ENCODE data around the gene DDX53. TPM values are rescaled to one million over a fixed set of nuclear protein-coding genes. Genes with fewer than 3 reads are reported as not detected.

The DDX53 gene
- total RNA-seq = not detected in 2 replicates

DNA sequence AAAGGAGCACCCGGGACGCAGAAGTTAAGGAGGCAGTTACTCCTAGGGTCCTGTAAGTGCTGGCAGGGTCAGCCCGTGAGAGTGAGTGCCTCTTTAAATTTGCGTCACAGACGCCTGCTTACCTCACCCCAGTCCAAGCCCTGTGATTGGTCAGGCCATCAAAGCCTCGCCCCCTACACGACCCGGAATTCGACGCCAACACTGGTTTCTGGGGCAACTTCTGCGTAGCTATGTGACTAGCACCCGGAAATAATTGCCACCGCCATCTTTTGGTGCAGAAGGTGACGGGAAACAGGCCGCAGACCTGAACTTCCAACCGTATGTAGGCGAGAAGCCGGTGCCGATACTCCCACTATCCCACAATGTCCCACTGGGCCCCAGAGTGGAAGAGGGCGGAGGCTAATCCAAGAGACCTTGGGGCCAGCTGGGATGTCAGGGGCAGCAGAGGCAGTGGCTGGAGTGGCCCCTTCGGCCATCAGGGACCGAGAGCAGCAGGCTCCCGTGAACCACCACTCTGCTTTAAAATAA lies at the start of gene DDX53:
Gene DDX53, plus strand, starts transcription at position 265 of the 528 bp plus-strand sequence. Its CDS starts 98 bp downstream, at position 363.

Data from uterine smooth muscle cell (primary cell).